ENCODE measurements around the gene PDLIM3. TPM values are rescaled to one million over a fixed set of nuclear protein-coding genes. Genes with fewer than 3 reads are reported as not detected.

PDLIM3 gene
- total RNA-seq, 2 experiments from 2014 or later: not detected

Other genes starting within 250 kb of the PDLIM3 start
- 1 to 10 TPM; 1.1 to 1.2 TPM for gene LRP2BP, start 139.6 kb downstream of the PDLIM3 start, total RNA-seq
- 10 to 100 TPM; 16.0 to 16.1 TPM for gene ANKRD37, start 138.7 kb downstream of the PDLIM3 start, total RNA-seq
- gene UFSP2, start 109.5 kb downstream of the PDLIM3 start, total RNA-seq: 10 to 100 TPM; 23.4 to 23.8 TPM
- not detected for gene CCDC110, start 63.8 kb downstream of the PDLIM3 start, total RNA-seq

Data from activated CD4-positive, alpha-beta memory T cell treated with anti-CD3 and anti-CD28 coated beads, Interleukin-2, amount 10 ng/mL, durations not matched to agents 7 days and 5 days (primary cell).